ENCODE data around the gene MRTFA.
"Not testable (repeated sequence)": the region's sequence is repeated elsewhere in the genome, so short reads cannot be mapped to it uniquely, and the experiment has no call there.

MRTFA gene

GRCh38 chr22:40628354-40629042 is 8.0 kb downstream of the MRTFA start:
- no peak for DNase-seq

GRCh38 chr22:40627612-40628011 is 8.9 kb downstream of the MRTFA start:
- DNase-seq: no peak

- no peak for DNase-seq
Observed at GRCh38 chr22:40626851-40627250, 9.7 kb downstream of the MRTFA start.

GRCh38 chr22:40625794-40626193 is 10.7 kb downstream of the MRTFA start:
- not testable (repeated sequence) for DNase-seq

GRCh38 chr22:40625281-40625680 is 11.2 kb downstream of the MRTFA start:
- not testable (repeated sequence) for DNase-seq

- DNase-seq: no peak
Observed at GRCh38 chr22:40624770-40625169, 11.7 kb downstream of the MRTFA start.

GRCh38 chr22:40621309-40622151 is 15.0 kb downstream of the MRTFA start:
- DNase-seq: no peak

GRCh38 chr22:40620464-40621046 is 16.0 kb downstream of the MRTFA start:
- no peak for DNase-seq

- no peak for DNase-seq
Observed at GRCh38 chr22:40618400-40618799, 18.1 kb downstream of the MRTFA start.

GRCh38 chr22:40616578-40616977 is 19.9 kb downstream of the MRTFA start:
- DNase-seq: no peak

GRCh38 chr22:40613067-40613466 is 23.5 kb downstream of the MRTFA start:
- no peak for DNase-seq

GRCh38 chr22:40612291-40612751 is 24.2 kb downstream of the MRTFA start:
- no peak for DNase-seq

- no peak for DNase-seq
Observed at GRCh38 chr22:40611606-40612005, 24.9 kb downstream of the MRTFA start.

GRCh38 chr22:40610329-40610850 is 26.1 kb downstream of the MRTFA start:
- DNase-seq: no peak

- no peak for DNase-seq
Observed at GRCh38 chr22:40609216-40609615, 27.3 kb downstream of the MRTFA start.

GRCh38 chr22:40607506-40607905 is 29.0 kb downstream of the MRTFA start:
- DNase-seq: no peak

- no peak for DNase-seq
Observed at GRCh38 chr22:40606306-40606705, 30.2 kb downstream of the MRTFA start.

GRCh38 chr22:40605761-40606160 is 30.8 kb downstream of the MRTFA start:
- DNase-seq: no peak

GRCh38 chr22:40603088-40603605 is 33.4 kb downstream of the MRTFA start:
- no peak for DNase-seq

GRCh38 chr22:40602231-40602630 is 34.3 kb downstream of the MRTFA start:
- no peak for DNase-seq

GRCh38 chr22:40599731-40600130 is 36.8 kb downstream of the MRTFA start:
- no peak for DNase-seq

GRCh38 chr22:40598712-40599111 is 37.8 kb downstream of the MRTFA start:
- DNase-seq: not testable (repeated sequence)
